Measurements from ENCODE around the gene POC1A.

Gene POC1A

GRCh38 chr3:52072471-52072870 lies 81.8 kb downstream of the POC1A start:
- TF ChIP-seq CTCF (conservative IDR thresholded peaks at IDR 0.05): no peak
- no peak for TF ChIP-seq ZFX (IDR thresholded peaks at IDR 0.05)
- no peak overlapping the region for H3K27ac ChIP-seq

- TF ChIP-seq ZFX (IDR thresholded peaks at IDR 0.05): no peak
- TF ChIP-seq CTCF (conservative IDR thresholded peaks at IDR 0.05): no peak
- no peak overlapping the region for H3K27ac ChIP-seq
Measured at GRCh38 chr3:52072020-52072419, 82.2 kb downstream of the POC1A start.

GRCh38 chr3:52070724-52071621 lies 83.2 kb downstream of the POC1A start:
- no peak overlapping the region for H3K27ac ChIP-seq
- TF ChIP-seq ZFX (IDR thresholded peaks at IDR 0.05) (no peak), CTCF (conservative IDR thresholded peaks at IDR 0.05) (no peak)

GRCh38 chr3:52069855-52070254 lies 84.4 kb downstream of the POC1A start:
- H3K27ac ChIP-seq: no peak overlapping the region

GRCh38 chr3:52069135-52069534 lies 85.1 kb downstream of the POC1A start:
- TF ChIP-seq CTCF (conservative IDR thresholded peaks at IDR 0.05) (no peak), ZFX (IDR thresholded peaks at IDR 0.05) (no peak)
- H3K27ac ChIP-seq: no peak overlapping the region

More at GRCh38 chr3:52069855-52070254, 84.4 kb downstream of the POC1A start:
- TF ChIP-seq CTCF (conservative IDR thresholded peaks at IDR 0.05) (no peak), ZFX (IDR thresholded peaks at IDR 0.05) (no peak)

GRCh38 chr3:52068730-52069129 lies 85.5 kb downstream of the POC1A start:
- H3K27ac ChIP-seq: no peak overlapping the region
- TF ChIP-seq CTCF (conservative IDR thresholded peaks at IDR 0.05): no peak
- no peak for TF ChIP-seq ZFX (IDR thresholded peaks at IDR 0.05)

GRCh38 chr3:52068055-52068571 lies 86.1 kb downstream of the POC1A start:
- TF ChIP-seq ZFX (IDR thresholded peaks at IDR 0.05) (no peak), CTCF (conservative IDR thresholded peaks at IDR 0.05) (no peak)
- H3K27ac ChIP-seq: no peak overlapping the region

All from C4-2B (cell line).